ENCODE data around the gene MAGOH.
"Not testable (repeated sequence)": the region's sequence is repeated elsewhere in the genome, so short reads cannot be mapped to it uniquely, and the experiment has no call there.

DNA sequence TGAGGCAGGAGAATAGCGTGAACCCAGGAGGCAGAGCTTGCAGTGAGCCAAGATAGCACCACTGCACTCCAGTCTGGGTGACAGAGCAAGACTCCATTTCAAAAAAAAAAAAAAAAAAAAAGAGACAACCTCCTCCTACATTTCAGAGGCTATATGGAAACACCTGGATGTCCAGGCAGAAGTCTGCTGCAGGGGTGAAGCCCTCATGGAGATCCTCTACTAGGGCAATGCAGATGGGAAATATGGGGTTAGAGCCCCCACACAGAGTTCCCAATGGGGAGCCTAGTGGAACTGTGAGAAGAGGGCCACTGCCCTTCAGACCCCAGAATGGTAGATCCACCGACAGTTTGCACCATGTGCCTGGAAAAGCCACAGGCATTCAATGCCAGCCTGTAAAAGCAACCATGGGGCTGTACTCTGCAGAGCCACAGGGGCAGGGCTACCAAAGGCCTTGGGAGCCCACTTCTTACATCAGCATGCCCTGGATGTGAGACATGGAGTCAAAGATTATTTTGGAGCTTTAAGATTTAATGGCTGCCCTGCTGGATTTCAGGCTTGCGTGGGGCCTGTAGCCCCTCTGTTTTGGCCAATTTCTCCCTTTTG, 32.1 kb downstream of the MAGOH start:
- not testable (repeated sequence) for TF ChIP-seq EZH2 (IDR thresholded peaks at IDR 0.05; ENCODE audit: insufficient read depth, poor library complexity, severe bottlenecking); EZH2phosphoT487 (IDR thresholded peaks at IDR 0.05; ENCODE audit: insufficient read depth, low read depth)

Data from GM23248 (cell line).